CD4-positive, alpha-beta memory T cell (primary cell): Measurements from ENCODE around the gene STRADA. TPM values are rescaled to one million over a fixed set of nuclear protein-coding genes. Genes with fewer than 3 reads are reported as not detected.

ENCODE experiments used
- CTCF ChIA-PET: fragments of 350-600 bp; sonication (Branson Sonifier 250); formaldehyde crosslinking; loops from one replicate; lab custom pipeline; 2021; ENCODE audit warnings: inconsistent platforms; ENCODE audit not compliant: partially characterized antibody; lab: Charles Lee
- POLR2A ChIA-PET: fragments of 350-600 bp; sonication (Branson Sonifier 250); formaldehyde crosslinking; loops from one replicate; lab custom pipeline; 2021; ENCODE audit not compliant: partially characterized antibody; lab: Charles Lee
- DNase-seq, 5 donors: peaks; one replicate each; pipeline versions ENCODE4 v3.0.0 to v3.0.0-alpha.2; 2020 to 2022; ENCODE audit warnings: mixed read lengths in 1 of 5
- H3K27ac ChIP-seq: one replicate; pipeline ENCODE4 v1.7.0; 2013; ENCODE audit warnings: low read depth, low read length
- H3K27me3 ChIP-seq: 2 replicates; pipeline ENCODE4 v1.7.0; 2013; ENCODE audit warnings: mild to moderate bottlenecking, low read length, moderate library complexity; ENCODE audit not compliant: insufficient read depth
- H3K36me3 ChIP-seq: 2 replicates; pipeline ENCODE4 v1.7.0; 2013; ENCODE audit warnings: mild to moderate bottlenecking, low read length, moderate library complexity; ENCODE audit not compliant: insufficient read depth
- H3K4me1 ChIP-seq: 2 replicates; pipeline ENCODE4 v1.7.0; 2013; ENCODE audit warnings: mild to moderate bottlenecking, low read length, moderate library complexity; ENCODE audit not compliant: insufficient read depth
- H3K4me3 ChIP-seq, 2 donors: one replicate each; pipeline ENCODE4 v1.7.0; 2013; ENCODE audit warnings: low read length in 2 of 2, mild to moderate bottlenecking in 1 of 2
- H3K9me3 ChIP-seq, 2 donors: one replicate each; pipeline ENCODE4 v1.7.0; 2013; ENCODE audit warnings: low read length in 2 of 2, control low read depth in 1 of 2; ENCODE audit not compliant: control insufficient read depth in 1 of 2
- H3K27ac Mint-ChIP-seq, 7 donors: one replicate each; pipeline ENCODE4 v1.8.0; 2020 to 2021; ENCODE audit warnings: mixed read lengths in 7 of 7, mild to moderate bottlenecking in 6 of 7, inconsistent platforms in 3 of 7, moderate library complexity in 3 of 7
- H3K27me3 Mint-ChIP-seq, 2 donors: one replicate each; pipeline ENCODE4 v1.8.0; 2020 to 2021; ENCODE audit warnings: mixed read lengths in 2 of 2
- H3K36me3 Mint-ChIP-seq, 2 donors: one replicate each; pipeline ENCODE4 v1.8.0; 2020 to 2021; ENCODE audit warnings: mixed read lengths in 2 of 2, inconsistent platforms in 1 of 2, mild to moderate bottlenecking in 1 of 2
- H3K4me1 Mint-ChIP-seq, 4 donors: one replicate each; pipeline ENCODE4 v1.8.0; 2020 to 2021; ENCODE audit warnings: mixed read lengths in 4 of 4, mild to moderate bottlenecking in 1 of 4
- H3K4me3 Mint-ChIP-seq, 8 donors: one replicate each; pipeline ENCODE4 v1.8.0; 2020 to 2021; ENCODE audit warnings: mixed read lengths in 8 of 8, mild to moderate bottlenecking in 7 of 8, moderate library complexity in 6 of 8, inconsistent platforms in 3 of 8
- H3K9me3 Mint-ChIP-seq, 8 donors: one replicate each; pipeline ENCODE4 v1.8.0; 2020 to 2021; ENCODE audit warnings: mixed read lengths in 8 of 8, mild to moderate bottlenecking in 5 of 8, inconsistent platforms in 3 of 8, moderate library complexity in 1 of 8
- intact Hi-C: fragments of 100-400 bp; cut with micrococcal nuclease; formaldehyde crosslinking; loops from one replicate; pipeline ENCODE4 v1.15.1; 2023
- polyA plus RNA-seq, 2 donors: library from polyadenylated mRNA; unstranded; fragments of 300-500 nt; fragmentation: Illumina TruSeq; gene quantifications; one replicate each; pipeline ENCODE4 v1.2.3, GENCODE V29; 2021
- total RNA-seq, 2 experiments: library from RNA; stranded (reverse); gene quantifications; one replicate each; pipeline ENCODE4 v1.2.3, GENCODE V29; 2021

The STRADA gene
- total RNA-seq: 10 to 100 TPM; 55.6 to 58.3 TPM
- 10 to 100 TPM; 20.0 to 21.3 TPM for polyA plus RNA-seq

GRCh38 chr17:63741408-63742173 is at the start of gene STRADA:
Gene STRADA, minus strand, starts transcription at chr17:63741799. Its CDS starts 13,430 bp downstream, at chr17:63728369.
- CTCF ChIA-PET: interaction anchor here (0.9 to 3.2 kb wide), 6 partner anchors 9 to 43 kb away, joined by 3 to 16 read pairs (median 6); partner anchors contain the start of genes CCDC47, DDX42 and LIMD2
- Histone ChIP-seq H3K27me3 (no peaks in the 10 kb centered on the region), H3K4me3 (peak within 1 kb of the TSS; percentile 78 to 81), H3K27ac (peak within 1 kb of the TSS; percentile 88), H3K4me1 (peaks cover 14% of the 10 kb centered on the region), H3K9me3 (no peaks in the 10 kb centered on the region), H3K36me3 (peaks cover 9% of the 10 kb centered on the region)
- POLR2A ChIA-PET: interaction anchor here (0.7 to 17.5 kb wide), 25 partner anchors 9 to 766 kb away, joined by 3 to 364 read pairs (median 7); partner anchors contain the start of genes CCDC47, CEP95, DCAF7 and DDX42
- Mint-ChIP-seq H3K27ac (peak within 1 kb of the TSS; percentile 88 to 98 (median 97)), H3K36me3 (peaks cover 9 to 23% of the 10 kb centered on the region in 2 donors), H3K27me3 (no peaks in the 10 kb centered on the region), H3K9me3 (no peaks in the 10 kb centered on the region), H3K4me1 (peaks cover 14 to 32% (median 24%) of the 10 kb centered on the region in 4 donors), H3K4me3 (peak within 1 kb of the TSS; percentile 87 to 96 (median 92))
- intact Hi-C loops: loop anchor here (1.0 kb wide), 7 partner anchors 11 to 119 kb away; partner anchors contain the start of genes CCDC47, FTSJ3, MAP3K3 and PSMC5
- peak; percentile 97 to 99 (median 99) for DNase-seq

GRCh38 chr17:63790057-63790456 is 48.5 kb upstream of the STRADA start:
- Mint-ChIP-seq H3K27ac (no peak overlapping the region), H3K4me1 (peaks cover 3 to 7% (median 5%) of the 10 kb centered on the region in 4 donors), H3K9me3 (no peaks in the 10 kb centered on the region), H3K4me3 (no peak overlapping the region), H3K27me3 (no peaks in the 10 kb centered on the region), H3K36me3 (peaks cover 31 to 61% of the 10 kb centered on the region in 2 donors)
- Histone ChIP-seq H3K27ac (no peak overlapping the region), H3K27me3 (no peaks in the 10 kb centered on the region), H3K4me1 (no peaks in the 10 kb centered on the region), H3K4me3 (no peak overlapping the region), H3K36me3 (peaks cover 46% of the 10 kb centered on the region), H3K9me3 (no peaks in the 10 kb centered on the region)
- intact Hi-C loops: no loop called here
- ChIA-PET CTCF (no interaction called here), POLR2A (interaction anchor here (0.5 to 1.4 kb wide), 3 partner anchors 15 to 92 kb away, joined by 3 to 5 read pairs (median 3); no protein-coding TSS in a partner anchor)
- DNase-seq: no peak

GRCh38 chr17:63786971-63787711 is 45.5 kb upstream of the STRADA start:
- Mint-ChIP-seq H3K4me3 (no peak overlapping the region), H3K27me3 (no peaks in the 10 kb centered on the region), H3K9me3 (no peaks in the 10 kb centered on the region), H3K4me1 (peaks cover 16 to 24% (median 22%) of the 10 kb centered on the region in 4 donors), H3K27ac (peak overlapping the region in 1 of 7 donors; percentile 12), H3K36me3 (peaks cover 16 to 60% of the 10 kb centered on the region in 2 donors)
- ChIA-PET CTCF (no interaction called here), POLR2A (no interaction called here)
- Histone ChIP-seq H3K4me3 (no peak overlapping the region), H3K27me3 (no peaks in the 10 kb centered on the region), H3K36me3 (peaks cover 34% of the 10 kb centered on the region), H3K9me3 (no peaks in the 10 kb centered on the region), H3K4me1 (peaks cover 25% of the 10 kb centered on the region), H3K27ac (no peak overlapping the region)
- intact Hi-C loops: no loop called here
- no peak for DNase-seq

- peaks cover 15 to 58% of the 10 kb centered on the region in 2 donors for H3K36me3 Mint-ChIP-seq
- peaks cover 31% of the 10 kb centered on the region for H3K36me3 ChIP-seq
- DNase-seq: no peak
- ChIA-PET POLR2A (no interaction called here), CTCF (no interaction called here)
- peaks cover 19 to 32% (median 27%) of the 10 kb centered on the region in 4 donors for H3K4me1 Mint-ChIP-seq
- peak overlapping the region in 3 of 7 donors; percentile 15 to 52 (median 22) for H3K27ac Mint-ChIP-seq
- H3K27ac ChIP-seq: no peak overlapping the region
- no peaks in the 10 kb centered on the region for H3K27me3 ChIP-seq
- H3K4me3 Mint-ChIP-seq: no peak overlapping the region
- peaks cover 27% of the 10 kb centered on the region for H3K4me1 ChIP-seq
- H3K9me3 Mint-ChIP-seq: no peaks in the 10 kb centered on the region
- H3K9me3 ChIP-seq: no peaks in the 10 kb centered on the region
- no peaks in the 10 kb centered on the region for H3K27me3 Mint-ChIP-seq
- intact Hi-C loops: no loop called here
- H3K4me3 ChIP-seq: no peak overlapping the region
Observed at GRCh38 chr17:63786117-63786516, 44.5 kb upstream of the STRADA start.

GRCh38 chr17:63785556-63785955 is 44.0 kb upstream of the STRADA start:
- ChIA-PET CTCF (no interaction called here), POLR2A (interaction anchor here (3.1 kb wide), 1 partner anchor 71 kb away, joined by 7 read pairs; no protein-coding TSS in a partner anchor)
- no peak for DNase-seq
- Histone ChIP-seq H3K27me3 (no peaks in the 10 kb centered on the region), H3K9me3 (no peaks in the 10 kb centered on the region), H3K4me1 (peaks cover 33% of the 10 kb centered on the region), H3K27ac (no peak overlapping the region), H3K36me3 (peaks cover 29% of the 10 kb centered on the region), H3K4me3 (no peak overlapping the region)
- H3K4me3 Mint-ChIP-seq: peak overlapping the region in 1 of 8 donors; percentile 34
- no peaks in the 10 kb centered on the region for H3K27me3 Mint-ChIP-seq
- H3K4me1 Mint-ChIP-seq: peaks cover 24 to 38% (median 32%) of the 10 kb centered on the region in 4 donors
- intact Hi-C loops: no loop called here
- no peaks in the 10 kb centered on the region for H3K9me3 Mint-ChIP-seq
- H3K36me3 Mint-ChIP-seq: peaks cover 15 to 61% of the 10 kb centered on the region in 2 donors
- peak overlapping the region in 3 of 7 donors; percentile 27 to 76 (median 58) for H3K27ac Mint-ChIP-seq

GRCh38 chr17:63783522-63783921 is 41.9 kb upstream of the STRADA start:
- Histone ChIP-seq H3K27ac (no peak overlapping the region), H3K4me3 (no peak overlapping the region), H3K36me3 (peaks cover 16% of the 10 kb centered on the region), H3K27me3 (no peaks in the 10 kb centered on the region), H3K9me3 (no peaks in the 10 kb centered on the region), H3K4me1 (peaks cover 46% of the 10 kb centered on the region)
- Mint-ChIP-seq H3K36me3 (peaks cover 19 to 63% of the 10 kb centered on the region in 2 donors), H3K4me1 (peaks cover 31 to 55% (median 44%) of the 10 kb centered on the region in 4 donors), H3K4me3 (peak overlapping the region in 1 of 8 donors; percentile 12), H3K9me3 (no peaks in the 10 kb centered on the region), H3K27me3 (no peaks in the 10 kb centered on the region), H3K27ac (peak overlapping the region; percentile 16 to 75 (median 60))
- no peak for DNase-seq
- ChIA-PET POLR2A (interaction anchor here (1.1 to 3.9 kb wide), 4 partner anchors 9 to 89 kb away, joined by 3 to 26 read pairs (median 6); partner anchors contain the start of genes CCDC47 and DDX42), CTCF (interaction anchor here (1.5 kb wide), 2 partner anchors 22 to 29 kb away, joined by 3 read pairs; no protein-coding TSS in a partner anchor)
- intact Hi-C loops: no loop called here
